NT2/D1 (cell line): ENCODE results near the gene SEL1L3.

Source experiments
- YY1 ChIP-seq: IDR thresholded peaks from 2 replicates; pipeline ENCODE4 v1.6.1; 2011; ENCODE audit not compliant: insufficient read length, insufficient read depth
- ZNF274 ChIP-seq: IDR thresholded peaks from 2 replicates; pipeline ENCODE4 v1.6.1; 2011; ENCODE audit warnings: mild to moderate bottlenecking, low read depth, low read length

DNA sequence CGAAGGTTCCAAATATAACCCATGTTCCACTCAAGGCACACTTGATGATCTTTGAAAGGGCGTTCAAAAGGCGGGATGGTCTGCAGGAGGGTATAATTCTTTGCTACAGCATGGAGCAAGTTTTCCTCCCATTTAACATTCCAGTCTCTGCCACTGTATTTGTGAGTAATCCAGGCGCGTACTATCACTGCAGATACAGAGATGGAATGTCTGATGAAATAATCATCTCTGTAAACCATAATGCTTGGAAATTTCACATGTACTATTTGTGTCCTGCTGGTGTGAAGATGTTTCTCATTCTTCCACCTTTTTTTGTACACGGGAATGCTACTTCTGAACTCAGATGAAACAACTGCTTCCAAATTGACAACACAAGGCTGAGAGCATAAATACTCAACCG is 15.5 kb downstream of the SEL1L3 start:
- TF ChIP-seq ZNF274 (no peak), YY1 (no peak)
